ENCODE results near the gene C5.

Gene C5

GRCh38 chr9:120970244-120970643 lies 79.8 kb downstream of the C5 start:
- Histone ChIP-seq H3K27me3 (ENCODE audit: low read length) (no peaks in the 10 kb centered on the region), H3K9ac (ENCODE audit: low read length) (no peak overlapping the region), H3K9me2 (replicated peaks; ENCODE audit: insufficient read depth, low read length) (no peaks in the 10 kb centered on the region), H3K4me3 (ENCODE audit: insufficient read depth, low read length, poor library complexity, severe bottlenecking) (no peak overlapping the region), H2AFZ (ENCODE audit: low read depth, low read length, severe bottlenecking) (no peak overlapping the region), H3K27ac (ENCODE audit: low read depth, low read length) (no peak overlapping the region), H4K20me1 (ENCODE audit: low read depth, low read length) (no peaks in the 10 kb centered on the region), H3K79me2 (ENCODE audit: insufficient read depth, low read length) (no peaks in the 10 kb centered on the region), H3K4me2 (ENCODE audit: low read depth, low read length, poor library complexity, severe bottlenecking) (no peak overlapping the region), H3K36me3 (ENCODE audit: low read length) (no peaks in the 10 kb centered on the region), H3F3A (ENCODE audit: insufficient read depth) (no peaks in the 10 kb centered on the region), H3K9me3 (ENCODE audit: insufficient read depth, low read length) (no peaks in the 10 kb centered on the region)
- no peak for TF ChIP-seq CTCF (IDR thresholded peaks at IDR 0.05; ENCODE audit: insufficient read depth, low read length, poor library complexity, severe bottlenecking)
- TF ChIP-seq EZH2phosphoT487 (conservative IDR thresholded peaks at IDR 0.05; ENCODE audit: low read length) = no peak

GRCh38 chr9:120966013-120966369 lies 84.1 kb downstream of the C5 start:
- Histone ChIP-seq H3K27ac (ENCODE audit: low read depth, low read length) (no peak overlapping the region), H4K20me1 (ENCODE audit: low read depth, low read length) (no peaks in the 10 kb centered on the region), H3K9ac (ENCODE audit: low read length) (no peak overlapping the region), H3K9me3 (ENCODE audit: insufficient read depth, low read length) (no peaks in the 10 kb centered on the region), H3K36me3 (ENCODE audit: low read length) (no peaks in the 10 kb centered on the region), H2AFZ (ENCODE audit: low read depth, low read length, severe bottlenecking) (no peak overlapping the region), H3K4me3 (ENCODE audit: insufficient read depth, low read length, poor library complexity, severe bottlenecking) (no peak overlapping the region), H3K4me2 (ENCODE audit: low read depth, low read length, poor library complexity, severe bottlenecking) (no peak overlapping the region), H3K79me2 (ENCODE audit: insufficient read depth, low read length) (no peaks in the 10 kb centered on the region), H3F3A (ENCODE audit: insufficient read depth) (no peaks in the 10 kb centered on the region), H3K27me3 (ENCODE audit: low read length) (no peaks in the 10 kb centered on the region), H3K9me2 (replicated peaks; ENCODE audit: insufficient read depth, low read length) (no peaks in the 10 kb centered on the region)
- no peak for TF ChIP-seq EZH2phosphoT487 (conservative IDR thresholded peaks at IDR 0.05; ENCODE audit: low read length)
- no peak for TF ChIP-seq CTCF (IDR thresholded peaks at IDR 0.05; ENCODE audit: insufficient read depth, low read length, poor library complexity, severe bottlenecking)

GRCh38 chr9:120965344-120966012 lies 84.6 kb downstream of the C5 start:
- Histone ChIP-seq H3F3A (ENCODE audit: insufficient read depth) (no peaks in the 10 kb centered on the region), H3K4me2 (ENCODE audit: low read depth, low read length, poor library complexity, severe bottlenecking) (no peak overlapping the region), H3K9ac (ENCODE audit: low read length) (no peak overlapping the region), H3K9me2 (replicated peaks; ENCODE audit: insufficient read depth, low read length) (no peaks in the 10 kb centered on the region), H3K27ac (ENCODE audit: low read depth, low read length) (no peak overlapping the region), H2AFZ (ENCODE audit: low read depth, low read length, severe bottlenecking) (no peak overlapping the region), H3K36me3 (ENCODE audit: low read length) (no peaks in the 10 kb centered on the region), H3K79me2 (ENCODE audit: insufficient read depth, low read length) (no peaks in the 10 kb centered on the region), H3K4me3 (ENCODE audit: insufficient read depth, low read length, poor library complexity, severe bottlenecking) (no peak overlapping the region), H3K27me3 (ENCODE audit: low read length) (no peaks in the 10 kb centered on the region), H4K20me1 (ENCODE audit: low read depth, low read length) (no peaks in the 10 kb centered on the region), H3K9me3 (ENCODE audit: insufficient read depth, low read length) (no peaks in the 10 kb centered on the region)
- TF ChIP-seq CTCF (IDR thresholded peaks at IDR 0.05; ENCODE audit: insufficient read depth, low read length, poor library complexity, severe bottlenecking) (no peak), EZH2phosphoT487 (conservative IDR thresholded peaks at IDR 0.05; ENCODE audit: low read length) (no peak)

Data from SU-DHL-6 (cell line).